ENCODE results near the gene IQGAP2. TPM values are rescaled to one million over a fixed set of nuclear protein-coding genes. Genes with fewer than 3 reads are reported as not detected.

The IQGAP2 gene
- polyA plus RNA-seq, 1 experiment, result 0.01 TPM

GRCh38 chr5:76379855-76380254 is 23.2 kb upstream of the IQGAP2 start:
- TF ChIP-seq, protein P1, sequence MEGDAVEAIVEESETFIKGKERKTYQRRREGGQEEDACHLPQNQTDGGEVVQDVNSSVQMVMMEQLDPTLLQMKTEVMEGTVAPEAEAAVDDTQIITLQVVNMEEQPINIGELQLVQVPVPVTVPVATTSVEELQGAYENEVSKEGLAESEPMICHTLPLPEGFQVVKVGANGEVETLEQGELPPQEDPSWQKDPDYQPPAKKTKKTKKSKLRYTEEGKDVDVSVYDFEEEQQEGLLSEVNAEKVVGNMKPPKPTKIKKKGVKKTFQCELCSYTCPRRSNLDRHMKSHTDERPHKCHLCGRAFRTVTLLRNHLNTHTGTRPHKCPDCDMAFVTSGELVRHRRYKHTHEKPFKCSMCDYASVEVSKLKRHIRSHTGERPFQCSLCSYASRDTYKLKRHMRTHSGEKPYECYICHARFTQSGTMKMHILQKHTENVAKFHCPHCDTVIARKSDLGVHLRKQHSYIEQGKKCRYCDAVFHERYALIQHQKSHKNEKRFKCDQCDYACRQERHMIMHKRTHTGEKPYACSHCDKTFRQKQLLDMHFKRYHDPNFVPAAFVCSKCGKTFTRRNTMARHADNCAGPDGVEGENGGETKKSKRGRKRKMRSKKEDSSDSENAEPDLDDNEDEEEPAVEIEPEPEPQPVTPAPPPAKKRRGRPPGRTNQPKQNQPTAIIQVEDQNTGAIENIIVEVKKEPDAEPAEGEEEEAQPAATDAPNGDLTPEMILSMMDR (IDR thresholded peaks at IDR 0.05; ENCODE audit: insufficient read depth, low read depth, low read length), result no peak
- CTCF ChIA-PET, result no interaction called here
- Histone ChIP-seq H3K4me3 (ENCODE audit: low read depth, low read length) (no peak overlapping the region), H3K36me3 (ENCODE audit: control insufficient read depth, insufficient read depth, low read length) (no peaks in the 10 kb centered on the region), H3K27me3 (ENCODE audit: control insufficient read depth, insufficient read depth, low read length) (no peaks in the 10 kb centered on the region)
- POLR2A ChIA-PET, result no interaction called here
- no peak for DNase-seq (ENCODE audit: low read depth)

GRCh38 chr5:76380346-76381066 is 22.6 kb upstream of the IQGAP2 start:
- H3K4me3 ChIP-seq (ENCODE audit: low read depth, low read length), result no peak overlapping the region
- POLR2A ChIA-PET, result no interaction called here
- TF ChIP-seq, protein P1 (IDR thresholded peaks at IDR 0.05; ENCODE audit: insufficient read depth, low read depth, low read length), result no peak
- CTCF ChIA-PET, result no interaction called here
- no peaks in the 10 kb centered on the region for H3K27me3 ChIP-seq (ENCODE audit: control insufficient read depth, insufficient read depth, low read length)
- no peak for DNase-seq (ENCODE audit: low read depth)
- H3K36me3 ChIP-seq (ENCODE audit: control insufficient read depth, insufficient read depth, low read length), result no peaks in the 10 kb centered on the region

DNA sequence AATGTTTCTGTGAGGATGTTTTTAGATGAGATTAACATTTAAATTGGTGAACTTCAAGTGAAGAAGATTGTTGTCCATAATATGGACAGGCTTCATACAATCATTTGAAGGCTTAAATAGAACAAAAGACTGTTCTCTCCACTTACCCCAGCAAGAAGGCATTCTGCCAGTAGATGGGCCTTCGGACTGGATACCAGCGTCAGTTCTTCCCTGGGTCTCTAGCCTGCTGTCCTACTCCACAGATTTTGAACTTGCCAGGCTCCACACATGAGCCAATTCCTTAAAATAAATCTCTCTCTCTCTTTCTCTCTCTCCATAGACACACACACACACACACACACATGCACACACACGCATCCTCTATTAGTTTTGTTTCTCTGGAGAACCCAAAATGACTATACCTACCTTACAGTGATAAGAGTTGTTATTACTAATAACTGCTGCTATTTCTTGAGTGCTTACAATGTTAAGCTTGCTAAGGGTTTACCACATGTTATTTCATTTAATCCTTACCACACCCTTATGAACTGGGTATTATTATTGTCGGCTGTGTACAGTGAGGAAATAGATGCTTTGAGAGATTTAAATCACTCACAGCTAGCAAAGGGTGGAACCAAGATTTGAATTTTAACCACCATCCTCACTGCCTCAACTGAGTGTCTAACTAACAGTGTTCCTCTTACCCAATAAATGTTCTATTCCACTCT is 19.8 kb upstream of the IQGAP2 start:
- no peaks in the 10 kb centered on the region for H3K36me3 ChIP-seq (ENCODE audit: control insufficient read depth, insufficient read depth, low read length)
- H3K27me3 ChIP-seq (ENCODE audit: control insufficient read depth, insufficient read depth, low read length), result no peaks in the 10 kb centered on the region
- POLR2A ChIA-PET, result no interaction called here
- CTCF ChIA-PET, result no interaction called here
- no peak overlapping the region for H3K4me3 ChIP-seq (ENCODE audit: low read depth, low read length)
- TF ChIP-seq, protein P1 (IDR thresholded peaks at IDR 0.05; ENCODE audit: insufficient read depth, low read depth, low read length), result no peak
- DNase-seq (ENCODE audit: low read depth), result no peak

- ChIA-PET CTCF (interaction anchor here (1.0 to 1.1 kb wide), 2 partner anchors 8 to 390 kb away, joined by 3 read pairs; no protein-coding TSS in a partner anchor), POLR2A (no interaction called here)
- no peaks in the 10 kb centered on the region for H3K27me3 ChIP-seq (ENCODE audit: control insufficient read depth, insufficient read depth, low read length)
- H3K36me3 ChIP-seq (ENCODE audit: control insufficient read depth, insufficient read depth, low read length), result no peaks in the 10 kb centered on the region
- TF ChIP-seq, protein P1 (IDR thresholded peaks at IDR 0.05; ENCODE audit: insufficient read depth, low read depth, low read length), result no peak
- no peak for DNase-seq (ENCODE audit: low read depth)
- H3K4me3 ChIP-seq (ENCODE audit: low read depth, low read length), result no peak overlapping the region
Observed at GRCh38 chr5:76384189-76384588, 18.9 kb upstream of the IQGAP2 start.

GRCh38 chr5:76384705-76385104 is 18.4 kb upstream of the IQGAP2 start:
- CTCF ChIA-PET, result interaction anchor here (1.0 to 1.1 kb wide), 2 partner anchors 9 to 389 kb away, joined by 3 read pairs; no protein-coding TSS in a partner anchor
- Histone ChIP-seq H3K36me3 (ENCODE audit: control insufficient read depth, insufficient read depth, low read length) (no peaks in the 10 kb centered on the region), H3K4me3 (ENCODE audit: low read depth, low read length) (no peak overlapping the region), H3K27me3 (ENCODE audit: control insufficient read depth, insufficient read depth, low read length) (no peaks in the 10 kb centered on the region)
- no peak for DNase-seq (ENCODE audit: low read depth)
- POLR2A ChIA-PET, result no interaction called here
- TF ChIP-seq, protein P1 (IDR thresholded peaks at IDR 0.05; ENCODE audit: insufficient read depth, low read depth, low read length), result no peak
